Panc1 (cell line): ENCODE measurements around the gene MS4A7. TPM values are rescaled to one million over a fixed set of nuclear protein-coding genes. Genes with fewer than 3 reads are reported as not detected.

ENCODE experiments used
- ATAC-seq: fragments of 200-7000 bp; cut with Tn5 transposase; 2 replicates; pipeline ENCODE4 v1.9.1; 2020; ENCODE audit warnings: mild to moderate bottlenecking, moderate library complexity
- BruUV-seq: library from RNA; stranded (reverse); fragments of 400-500 nt; replicated peaks from 2 replicates; lab custom pipeline; 2021; lab: Mats Ljungman, UMichigan
- CTCF ChIA-PET: fragments of 300-600 bp; sonication (Branson Sonifier 250); formaldehyde crosslinking; loops from one replicate; lab custom pipeline; 2022; ENCODE audit warnings: antibody characterized with exemption; lab: Charles Lee
- POLR2A ChIA-PET: fragments of 300-600 bp; sonication (Branson Sonifier 250); formaldehyde crosslinking; loops from one replicate; lab custom pipeline; 2022; ENCODE audit warnings: antibody characterized with exemption; lab: Charles Lee
- DNase-seq: peaks from one replicate; pipeline ENCODE4 v3.0.0-alpha.2; 2010; ENCODE audit warnings: low read depth, low spot score
- H3K27ac ChIP-seq: 2 replicates; pipeline ENCODE4 v1.5.1; 2011; ENCODE audit warnings: mild to moderate bottlenecking, low read length, inconsistent platforms
- H3K27me3 ChIP-seq: fragments of 200-500 bp; sonication (Bioruptor generic); 2 replicates; pipeline ENCODE4 v1.6.0; 2014; ENCODE audit warnings: low read length, inconsistent platforms; ENCODE audit not compliant: control insufficient read depth, insufficient read depth
- H3K36me3 ChIP-seq: fragments of 200-500 bp; sonication (Bioruptor generic); 2 replicates; pipeline ENCODE4 v1.5.1; 2014; ENCODE audit warnings: inconsistent platforms, mild to moderate bottlenecking, low read length, moderate library complexity; ENCODE audit not compliant: control insufficient read depth, insufficient read depth
- H3K4me1 ChIP-seq: 2 replicates; pipeline ENCODE4 v1.5.1; 2011; ENCODE audit warnings: inconsistent platforms, mild to moderate bottlenecking, low read length, moderate library complexity; ENCODE audit not compliant: control insufficient read depth, insufficient read depth
- H3K4me3 ChIP-seq, 2 experiments: 2 replicates each; pipeline ENCODE4 v1.5.1; 2011 to 2012; ENCODE audit warnings: low read depth in 2 of 2, low read length in 2 of 2, mild to moderate bottlenecking in 2 of 2, inconsistent platforms in 1 of 2, moderate library complexity in 1 of 2
- H3K9me3 ChIP-seq: fragments of 200-500 bp; sonication (Bioruptor generic); 2 replicates; pipeline ENCODE4 v1.5.1; 2014; ENCODE audit warnings: low read depth, mild to moderate bottlenecking, inconsistent platforms, low read length, moderate library complexity; ENCODE audit not compliant: control insufficient read depth, insufficient read depth
- CTCF ChIP-seq: fragments of 450-650 bp; IDR thresholded peaks from 2 replicates; pipeline ENCODE4 v1.5.1; 2017; ENCODE audit warnings: mild to moderate bottlenecking
- POLR2AphosphoS5 ChIP-seq: IDR thresholded peaks from 2 replicates; pipeline ENCODE4 v1.6.1; 2012; ENCODE audit warnings: mild to moderate bottlenecking, low read depth, low read length, moderate library complexity
- REST ChIP-seq, 2 experiments: IDR thresholded peaks; 2 replicates each; pipeline ENCODE4 v1.6.1; 2011 to 2012; ENCODE audit warnings: low read depth in 2 of 2, control low read depth in 1 of 2, low read length in 1 of 2, mild to moderate bottlenecking in 1 of 2, moderate library complexity in 1 of 2; ENCODE audit not compliant: insufficient read depth in 1 of 2
- SIN3A ChIP-seq: IDR thresholded peaks from 2 replicates; pipeline ENCODE4 v1.6.1; 2012; ENCODE audit warnings: low read depth, mild to moderate bottlenecking, low read length, moderate library complexity, borderline replicate concordance; ENCODE audit not compliant: insufficient read depth
- TCF7L2 ChIP-seq: IDR thresholded peaks from 2 replicates; pipeline ENCODE4 v1.6.1; 2011; ENCODE audit warnings: mild to moderate bottlenecking, low read depth, low read length, inconsistent platforms
- in situ Hi-C: cut with HindIII; loops from 2 replicates; pipeline ENCODE4 v1.10.0; 2016; ENCODE audit warnings: low sequenced_read_pairs, low pct_unique_long_range_greater_than_20kb
- intact Hi-C: fragments of 100-400 bp; cut with micrococcal nuclease; formaldehyde crosslinking; loops from one replicate; pipeline ENCODE4 v1.10.0; 2022; ENCODE audit not compliant: unreplicated experiment
- total RNA-seq: library from RNA; stranded (reverse); gene quantifications from one replicate; pipeline ENCODE4 v1.2.1, GENCODE V29; 2021; ENCODE audit not compliant: unreplicated experiment

Gene MS4A7
- total RNA-seq, 1 experiment from 2014 or later, result 0.23 TPM

GRCh38 chr11:60389279-60389910 lies 11.1 kb downstream of the MS4A7 start:
- Histone ChIP-seq H3K27me3 (no peaks in the 10 kb centered on the region), H3K27ac (no peak overlapping the region), H3K9me3 (no peaks in the 10 kb centered on the region), H3K36me3 (no peaks in the 10 kb centered on the region), H3K4me3 (no peak overlapping the region), H3K4me1 (no peaks in the 10 kb centered on the region)
- intact Hi-C loops, result no loop called here
- ATAC-seq (no peak), DNase-seq (no peak)
- CTCF ChIA-PET, result no interaction called here
- in situ Hi-C loops, result no loop called here
- TF ChIP-seq POLR2AphosphoS5 (no peak), TCF7L2 (no peak), SIN3A (no peak), CTCF (no peak), REST (IDR thresholded peaks at IDR 0.05; ENCODE audit: insufficient read depth in 1 of 2, low read depth in 2 of 2, low read length in 1 of 2) (no peak)
- no TSS peak for BruUV-seq
- POLR2A ChIA-PET, result no interaction called here

- ATAC-seq, result no peak
- in situ Hi-C loops, result no loop called here
- BruUV-seq, result no TSS peak
- no peaks in the 10 kb centered on the region for H3K27me3 ChIP-seq
- intact Hi-C loops, result no loop called here
- no peak overlapping the region for H3K4me3 ChIP-seq
- TF ChIP-seq CTCF (no peak), REST (IDR thresholded peaks at IDR 0.05; ENCODE audit: insufficient read depth in 1 of 2, low read depth in 2 of 2, low read length in 1 of 2) (no peak), SIN3A (no peak), POLR2AphosphoS5 (no peak), TCF7L2 (no peak)
- H3K27ac ChIP-seq, result no peak overlapping the region
- H3K36me3 ChIP-seq, result no peaks in the 10 kb centered on the region
- no peaks in the 10 kb centered on the region for H3K4me1 ChIP-seq
- H3K9me3 ChIP-seq, result no peaks in the 10 kb centered on the region
- no peak for DNase-seq
- ChIA-PET CTCF (no interaction called here), POLR2A (no interaction called here)
Observed at GRCh38 chr11:60390419-60390818, 12.1 kb downstream of the MS4A7 start.
